Loucy (cell line): ENCODE measurements around the gene PDGFRA.

Experiments used
- H2AFZ ChIP-seq: fragments of 200-600 bp; sonication (generic); 2 replicates; pipeline ENCODE4 v1.6.0; 2016; ENCODE audit warnings: antibody characterized with exemption, mild to moderate bottlenecking, low read length, moderate library complexity
- H3F3A ChIP-seq: fragments of 200-600 bp; 2 replicates; pipeline ENCODE4 v1.6.0; 2016; ENCODE audit warnings: antibody characterized with exemption, low read depth, mild to moderate bottlenecking
- H3K27me3 ChIP-seq: fragments of 200-600 bp; sonication (generic); 2 replicates; pipeline ENCODE4 v1.6.1; 2014; ENCODE audit warnings: low read length, mild to moderate bottlenecking; ENCODE audit not compliant: insufficient read depth, poor library complexity, severe bottlenecking
- H3K36me3 ChIP-seq: fragments of 200-600 bp; sonication (generic); 2 replicates; pipeline ENCODE4 v1.6.1; 2016; ENCODE audit warnings: low read length; ENCODE audit not compliant: insufficient read depth
- H3K4me1 ChIP-seq: fragments of 200-600 bp; sonication (generic); 2 replicates; pipeline ENCODE4 v1.5.1; 2014; ENCODE audit warnings: low read length, mild to moderate bottlenecking; ENCODE audit not compliant: insufficient read depth, poor library complexity, severe bottlenecking
- H3K4me2 ChIP-seq: fragments of 200-600 bp; sonication (generic); 2 replicates; pipeline ENCODE4 v1.6.0; 2014; ENCODE audit warnings: antibody characterized with exemption, low read length, low read depth, mild to moderate bottlenecking; ENCODE audit not compliant: poor library complexity, severe bottlenecking
- H3K4me3 ChIP-seq: fragments of 200-600 bp; sonication (generic); 2 replicates; pipeline ENCODE4 v1.5.1; 2014; ENCODE audit warnings: low read length, mild to moderate bottlenecking, mixed read lengths; ENCODE audit not compliant: poor library complexity, severe bottlenecking
- H3K79me2 ChIP-seq: fragments of 200-600 bp; sonication (generic); 2 replicates; pipeline ENCODE4 v1.6.1; 2014; ENCODE audit warnings: low read length; ENCODE audit not compliant: insufficient read depth
- H3K9ac ChIP-seq: fragments of 200-600 bp; sonication (generic); 2 replicates; pipeline ENCODE4 v1.6.0; 2014; ENCODE audit warnings: mild to moderate bottlenecking, low read depth, low read length, moderate library complexity; ENCODE audit not compliant: poor library complexity, severe bottlenecking
- H3K9me2 ChIP-seq: fragments of 200-600 bp; sonication (generic); replicated peaks from 2 replicates; pipeline ENCODE4 v1.6.1; 2016; ENCODE audit warnings: low read depth, low read length, mixed read lengths
- H3K9me3 ChIP-seq: fragments of 200-600 bp; sonication (generic); 2 replicates; pipeline ENCODE4 v1.6.1; 2014; ENCODE audit warnings: mild to moderate bottlenecking, antibody characterized with exemption, low read length, low read depth; ENCODE audit not compliant: insufficient read depth
- H4K20me1 ChIP-seq: fragments of 200-600 bp; sonication (generic); 2 replicates; pipeline ENCODE4 v1.6.0; 2014; ENCODE audit warnings: antibody characterized with exemption, low read length, mild to moderate bottlenecking; ENCODE audit not compliant: insufficient read depth, poor library complexity, severe bottlenecking
- EZH2phosphoT487 ChIP-seq: fragments of 200-600 bp; IDR thresholded peaks from 2 replicates; pipeline ENCODE4 v1.6.1; 2018; ENCODE audit warnings: antibody characterized with exemption, mild to moderate bottlenecking, moderate library complexity, borderline replicate concordance
- TF ChIP-seq, protein P1 (sequence below): fragments of 200-600 bp; sonication (generic); conservative IDR thresholded peaks from 2 replicates; pipeline ENCODE4 v1.5.1; 2014; ENCODE audit warnings: mild to moderate bottlenecking, antibody characterized with exemption, low read length

PDGFRA gene

DNA sequence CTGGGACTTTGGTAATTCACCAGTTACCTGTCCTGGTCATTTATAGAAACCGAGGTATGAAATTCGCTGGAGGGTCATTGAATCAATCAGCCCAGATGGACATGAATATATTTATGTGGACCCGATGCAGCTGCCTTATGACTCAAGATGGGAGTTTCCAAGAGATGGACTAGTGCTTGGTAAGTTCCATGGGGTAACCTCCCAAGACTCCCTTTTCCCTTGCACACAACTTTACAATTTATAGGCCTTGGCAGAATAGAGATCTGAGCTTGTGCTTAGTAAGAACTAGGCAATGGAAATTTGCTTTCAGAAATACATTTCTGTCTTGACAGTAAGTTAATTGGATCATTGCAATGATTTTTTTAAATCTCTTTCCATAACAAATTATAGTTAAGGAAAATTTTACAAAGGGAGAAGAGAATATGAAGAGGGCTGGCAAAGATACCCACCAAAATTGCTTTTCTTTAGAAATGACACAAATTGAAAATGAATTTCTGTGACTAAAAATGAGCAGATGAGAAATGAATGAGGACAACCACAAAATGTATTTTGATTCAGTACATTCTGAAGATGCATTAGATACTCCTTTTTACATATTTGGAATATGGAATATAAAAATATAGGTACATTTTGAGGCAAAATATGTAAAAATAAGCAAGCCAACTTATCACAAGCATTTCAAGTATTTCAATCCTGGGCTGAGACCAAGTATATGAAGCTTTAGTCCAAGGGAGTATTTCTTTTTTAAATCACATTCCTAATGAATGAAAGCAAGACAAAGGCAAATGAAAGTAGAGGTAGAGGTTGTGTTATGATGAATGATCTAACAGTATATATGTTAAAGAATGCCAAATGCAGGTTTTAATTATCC lies 45.9 kb downstream of the PDGFRA start:
- H3K9ac ChIP-seq = no peak overlapping the region
- TF ChIP-seq, protein P1, sequence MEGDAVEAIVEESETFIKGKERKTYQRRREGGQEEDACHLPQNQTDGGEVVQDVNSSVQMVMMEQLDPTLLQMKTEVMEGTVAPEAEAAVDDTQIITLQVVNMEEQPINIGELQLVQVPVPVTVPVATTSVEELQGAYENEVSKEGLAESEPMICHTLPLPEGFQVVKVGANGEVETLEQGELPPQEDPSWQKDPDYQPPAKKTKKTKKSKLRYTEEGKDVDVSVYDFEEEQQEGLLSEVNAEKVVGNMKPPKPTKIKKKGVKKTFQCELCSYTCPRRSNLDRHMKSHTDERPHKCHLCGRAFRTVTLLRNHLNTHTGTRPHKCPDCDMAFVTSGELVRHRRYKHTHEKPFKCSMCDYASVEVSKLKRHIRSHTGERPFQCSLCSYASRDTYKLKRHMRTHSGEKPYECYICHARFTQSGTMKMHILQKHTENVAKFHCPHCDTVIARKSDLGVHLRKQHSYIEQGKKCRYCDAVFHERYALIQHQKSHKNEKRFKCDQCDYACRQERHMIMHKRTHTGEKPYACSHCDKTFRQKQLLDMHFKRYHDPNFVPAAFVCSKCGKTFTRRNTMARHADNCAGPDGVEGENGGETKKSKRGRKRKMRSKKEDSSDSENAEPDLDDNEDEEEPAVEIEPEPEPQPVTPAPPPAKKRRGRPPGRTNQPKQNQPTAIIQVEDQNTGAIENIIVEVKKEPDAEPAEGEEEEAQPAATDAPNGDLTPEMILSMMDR = no peak
- no peak for TF ChIP-seq EZH2phosphoT487
- no peaks in the 10 kb centered on the region for H3F3A ChIP-seq
- H3K27me3 ChIP-seq = no peaks in the 10 kb centered on the region
- H2AFZ ChIP-seq = no peak overlapping the region
- no peaks in the 10 kb centered on the region for H3K4me1 ChIP-seq
- no peaks in the 10 kb centered on the region for H3K9me2 ChIP-seq
- H3K4me2 ChIP-seq = no peak overlapping the region
- H3K79me2 ChIP-seq = no peaks in the 10 kb centered on the region
- no peaks in the 10 kb centered on the region for H4K20me1 ChIP-seq
- no peaks in the 10 kb centered on the region for H3K9me3 ChIP-seq
- no peaks in the 10 kb centered on the region for H3K36me3 ChIP-seq
- no peak overlapping the region for H3K4me3 ChIP-seq

DNA sequence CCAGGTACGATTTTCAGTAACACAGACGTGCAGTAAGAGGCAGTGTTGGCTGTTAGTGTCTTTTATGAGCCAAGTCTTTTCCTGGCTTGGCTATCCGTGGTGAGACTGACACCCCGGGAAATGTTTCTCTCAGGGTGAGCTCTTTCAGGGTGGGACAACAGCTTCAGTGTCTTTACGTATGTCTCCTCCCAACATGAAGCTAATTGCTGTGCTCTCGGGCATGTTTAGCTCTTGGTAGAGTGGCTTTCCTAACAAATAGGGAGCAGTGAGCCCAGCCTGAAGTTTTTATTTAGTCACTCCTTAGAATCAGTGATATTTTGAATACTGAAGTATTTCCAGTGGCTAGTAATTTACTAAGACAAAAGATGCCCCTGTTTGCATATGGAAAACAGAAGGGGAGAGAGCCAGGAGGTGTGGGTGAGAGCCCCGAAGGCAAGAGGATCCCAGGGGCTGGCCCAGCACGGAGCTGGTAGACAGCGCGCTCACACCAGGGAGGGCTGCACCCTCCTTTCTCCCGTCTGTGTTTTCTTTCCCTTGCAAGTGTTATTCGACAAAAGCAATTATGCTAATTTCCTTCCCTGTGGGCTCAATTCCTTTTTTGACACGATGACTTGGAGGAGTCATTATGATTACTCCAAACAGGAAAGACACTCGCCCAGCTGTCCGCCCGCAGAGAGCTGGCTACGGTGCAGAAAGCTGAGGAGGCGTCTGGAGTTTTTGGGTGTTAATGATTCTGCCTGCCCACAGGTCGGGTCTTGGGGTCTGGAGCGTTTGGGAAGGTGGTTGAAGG lies 47.7 kb downstream of the PDGFRA start:
- H3K4me3 ChIP-seq = no peak overlapping the region
- no peaks in the 10 kb centered on the region for H3K9me2 ChIP-seq
- H3K36me3 ChIP-seq = no peaks in the 10 kb centered on the region
- no peaks in the 10 kb centered on the region for H3K79me2 ChIP-seq
- H4K20me1 ChIP-seq = no peaks in the 10 kb centered on the region
- H3K9me3 ChIP-seq = no peaks in the 10 kb centered on the region
- H3F3A ChIP-seq = no peaks in the 10 kb centered on the region
- H2AFZ ChIP-seq = no peak overlapping the region
- H3K4me2 ChIP-seq = no peak overlapping the region
- H3K27me3 ChIP-seq = no peaks in the 10 kb centered on the region
- H3K4me1 ChIP-seq = no peaks in the 10 kb centered on the region
- H3K9ac ChIP-seq = no peak overlapping the region
- TF ChIP-seq, protein P1 = no peak
- no peak for TF ChIP-seq EZH2phosphoT487

DNA sequence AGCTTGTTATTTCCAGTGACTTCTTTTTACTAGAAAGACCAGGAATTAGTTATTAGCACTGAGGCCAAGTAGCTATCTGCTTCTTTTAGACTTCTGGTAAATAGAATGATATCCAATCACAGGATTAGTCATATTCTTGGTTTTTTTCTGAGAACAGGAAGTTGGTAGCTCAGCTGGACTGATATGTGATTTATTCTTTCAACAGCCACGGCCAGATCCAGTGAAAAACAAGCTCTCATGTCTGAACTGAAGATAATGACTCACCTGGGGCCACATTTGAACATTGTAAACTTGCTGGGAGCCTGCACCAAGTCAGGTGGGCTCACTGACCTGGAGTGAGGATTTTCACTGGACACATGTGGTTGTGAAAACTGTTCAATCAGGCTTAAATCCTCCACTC lies 48.6 kb downstream of the PDGFRA start:
- Histone ChIP-seq H3K36me3 (no peaks in the 10 kb centered on the region), H3F3A (no peaks in the 10 kb centered on the region), H3K9ac (no peak overlapping the region), H3K4me1 (no peaks in the 10 kb centered on the region), H3K4me2 (no peak overlapping the region), H2AFZ (no peak overlapping the region), H3K4me3 (no peak overlapping the region), H3K9me3 (no peaks in the 10 kb centered on the region), H3K27me3 (no peaks in the 10 kb centered on the region), H3K79me2 (no peaks in the 10 kb centered on the region), H3K9me2 (no peaks in the 10 kb centered on the region), H4K20me1 (no peaks in the 10 kb centered on the region)
- no peak for TF ChIP-seq EZH2phosphoT487
- TF ChIP-seq, protein P1 = no peak
